Immature natural killer cell (primary cell): ENCODE data around the gene CACNG4. TPM values are rescaled to one million over a fixed set of nuclear protein-coding genes. Genes with fewer than 3 reads are reported as not detected.

Experiments
- DNase-seq, 3 donors: peaks; one replicate each; pipeline ENCODE4 v3.0.0; 2022; ENCODE audit warnings: mixed read lengths in 1 of 3
- H3K27ac Mint-ChIP-seq, 6 donors: one replicate each; pipeline ENCODE4 v1.8.0; 2020; ENCODE audit warnings: mixed read lengths in 6 of 6, mild to moderate bottlenecking in 5 of 6, inconsistent platforms in 4 of 6, moderate library complexity in 3 of 6
- H3K27me3 Mint-ChIP-seq, 3 donors: one replicate each; pipeline ENCODE4 v1.8.0; 2020 to 2021; ENCODE audit warnings: low read depth in 3 of 3, mild to moderate bottlenecking in 3 of 3, mixed read lengths in 3 of 3, moderate library complexity in 3 of 3, inconsistent platforms in 1 of 3
- H3K36me3 Mint-ChIP-seq, 3 donors: one replicate each; pipeline ENCODE4 v1.8.0; 2020; ENCODE audit warnings: mixed read lengths in 3 of 3, inconsistent platforms in 2 of 3, mild to moderate bottlenecking in 2 of 3
- H3K4me1 Mint-ChIP-seq, 2 donors: one replicate each; pipeline ENCODE4 v1.8.0; 2020; ENCODE audit warnings: inconsistent platforms in 2 of 2, mild to moderate bottlenecking in 2 of 2, mixed read lengths in 2 of 2, moderate library complexity in 1 of 2
- H3K4me3 Mint-ChIP-seq, 5 donors: one replicate each; pipeline ENCODE4 v1.8.0; 2020; ENCODE audit warnings: mild to moderate bottlenecking in 5 of 5, mixed read lengths in 5 of 5, inconsistent platforms in 3 of 5, moderate library complexity in 3 of 5
- H3K9me3 Mint-ChIP-seq, 6 donors: one replicate each; pipeline ENCODE4 v1.8.0; 2020; ENCODE audit warnings: mild to moderate bottlenecking in 6 of 6, mixed read lengths in 6 of 6, inconsistent platforms in 4 of 6, moderate library complexity in 3 of 6
- polyA plus RNA-seq, 3 donors: library from polyadenylated mRNA; unstranded; fragments of 300-500 nt; fragmentation: Illumina TruSeq; gene quantifications; one replicate each; pipeline ENCODE4 v1.2.3, GENCODE V29; 2021

CACNG4 gene
- polyA plus RNA-seq, 3 donors from 2014 or later = not detected

- H3K36me3 Mint-ChIP-seq = peaks cover 6 to 8% (median 7%) of the 10 kb centered on the region in 3 donors
- H3K27ac Mint-ChIP-seq = no peak overlapping the region
- peaks cover 0 to 2% (median 0%) of the 10 kb centered on the region in 3 donors for H3K27me3 Mint-ChIP-seq
- DNase-seq = no peak
- H3K9me3 Mint-ChIP-seq = peaks cover 0 to 2% (median 0%) of the 10 kb centered on the region in 6 donors
- H3K4me1 Mint-ChIP-seq = no peaks in the 10 kb centered on the region
- H3K4me3 Mint-ChIP-seq = no peak overlapping the region
Measured at GRCh38 chr17:67054608-67055007, 90.1 kb downstream of the CACNG4 start.

GRCh38 chr17:67055041-67055443 is 90.5 kb downstream of the CACNG4 start:
- Mint-ChIP-seq H3K4me3 (no peak overlapping the region), H3K36me3 (peaks cover 4 to 7% (median 5%) of the 10 kb centered on the region in 3 donors), H3K27ac (no peak overlapping the region)

GRCh38 chr17:67055811-67056745 is 91.6 kb downstream of the CACNG4 start:
- Mint-ChIP-seq H3K36me3 (peaks cover 5 to 12% (median 11%) of the 10 kb centered on the region in 3 donors), H3K4me3 (no peak overlapping the region), H3K27me3 (peaks cover 0 to 2% (median 2%) of the 10 kb centered on the region in 3 donors), H3K9me3 (no peaks in the 10 kb centered on the region), H3K27ac (no peak overlapping the region), H3K4me1 (no peaks in the 10 kb centered on the region)
- no peak for DNase-seq

More at GRCh38 chr17:67055041-67055443, 90.5 kb downstream of the CACNG4 start:
- Mint-ChIP-seq H3K27me3 (peaks cover 0 to 2% (median 0%) of the 10 kb centered on the region in 3 donors), H3K9me3 (no peaks in the 10 kb centered on the region), H3K4me1 (no peaks in the 10 kb centered on the region)
- no peak for DNase-seq

GRCh38 chr17:67056746-67057490 is 92.4 kb downstream of the CACNG4 start:
- Mint-ChIP-seq H3K4me3 (no peak overlapping the region), H3K27me3 (peaks cover 0 to 2% (median 2%) of the 10 kb centered on the region in 3 donors), H3K27ac (no peak overlapping the region), H3K9me3 (no peaks in the 10 kb centered on the region), H3K36me3 (peaks cover 5 to 16% (median 12%) of the 10 kb centered on the region in 3 donors), H3K4me1 (no peaks in the 10 kb centered on the region)
- DNase-seq = no peak

- no peaks in the 10 kb centered on the region for H3K4me1 Mint-ChIP-seq
- H3K9me3 Mint-ChIP-seq = no peaks in the 10 kb centered on the region
- no peak overlapping the region for H3K27ac Mint-ChIP-seq
- H3K27me3 Mint-ChIP-seq = peaks cover 2 to 4% (median 2%) of the 10 kb centered on the region in 3 donors
- no peak overlapping the region for H3K4me3 Mint-ChIP-seq
- no peak for DNase-seq
- peaks cover 5 to 16% (median 12%) of the 10 kb centered on the region in 3 donors for H3K36me3 Mint-ChIP-seq
Measured at GRCh38 chr17:67058036-67058435, 93.5 kb downstream of the CACNG4 start.

DNA sequence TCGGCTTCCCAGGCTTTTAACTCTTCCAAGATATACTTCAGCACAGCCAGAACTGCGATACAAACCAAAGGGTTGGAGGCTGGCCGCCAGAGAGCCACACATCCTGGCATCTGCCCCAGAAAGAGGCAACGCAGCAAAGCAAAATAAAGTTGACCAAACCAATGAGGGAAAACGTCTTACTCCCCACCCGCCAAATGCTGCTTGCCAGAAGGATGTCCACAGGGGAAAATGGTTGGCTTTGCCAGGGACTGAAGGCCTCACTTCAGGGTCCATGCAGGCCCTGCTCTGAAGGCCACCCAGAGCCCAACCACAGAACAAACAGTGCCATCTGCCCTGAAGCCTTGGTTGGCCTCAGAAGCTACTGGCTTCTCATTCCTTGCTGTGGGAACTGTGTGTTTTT is 94.9 kb downstream of the CACNG4 start:
- Mint-ChIP-seq H3K36me3 (peaks cover 5 to 21% (median 12%) of the 10 kb centered on the region in 3 donors), H3K9me3 (no peaks in the 10 kb centered on the region), H3K4me3 (no peak overlapping the region), H3K27me3 (peaks cover 2 to 7% (median 2%) of the 10 kb centered on the region in 3 donors), H3K4me1 (no peaks in the 10 kb centered on the region), H3K27ac (no peak overlapping the region)
- no peak for DNase-seq

GRCh38 chr17:67063141-67063540 is 98.6 kb downstream of the CACNG4 start:
- Mint-ChIP-seq H3K27ac (no peak overlapping the region), H3K4me3 (no peak overlapping the region), H3K9me3 (no peaks in the 10 kb centered on the region), H3K4me1 (peaks cover 0 to 2% of the 10 kb centered on the region in 2 donors), H3K36me3 (peaks cover under 1 to 17% (median 7%) of the 10 kb centered on the region in 3 donors), H3K27me3 (peaks cover 0 to 7% (median 3%) of the 10 kb centered on the region in 3 donors)
- DNase-seq = no peak

GRCh38 chr17:67066717-67067116 is 102.2 kb downstream of the CACNG4 start:
- peak overlapping the region in 1 of 6 donors; percentile 17 for H3K27ac Mint-ChIP-seq
- H3K27me3 Mint-ChIP-seq = peaks cover 0 to 8% (median 5%) of the 10 kb centered on the region in 3 donors
- peaks cover 2 to 12% of the 10 kb centered on the region in 2 donors for H3K4me1 Mint-ChIP-seq
- H3K9me3 Mint-ChIP-seq = no peaks in the 10 kb centered on the region
- peaks cover 0 to 10% (median 0%) of the 10 kb centered on the region in 3 donors for H3K36me3 Mint-ChIP-seq
- no peak for DNase-seq
- H3K4me3 Mint-ChIP-seq = no peak overlapping the region

DNA sequence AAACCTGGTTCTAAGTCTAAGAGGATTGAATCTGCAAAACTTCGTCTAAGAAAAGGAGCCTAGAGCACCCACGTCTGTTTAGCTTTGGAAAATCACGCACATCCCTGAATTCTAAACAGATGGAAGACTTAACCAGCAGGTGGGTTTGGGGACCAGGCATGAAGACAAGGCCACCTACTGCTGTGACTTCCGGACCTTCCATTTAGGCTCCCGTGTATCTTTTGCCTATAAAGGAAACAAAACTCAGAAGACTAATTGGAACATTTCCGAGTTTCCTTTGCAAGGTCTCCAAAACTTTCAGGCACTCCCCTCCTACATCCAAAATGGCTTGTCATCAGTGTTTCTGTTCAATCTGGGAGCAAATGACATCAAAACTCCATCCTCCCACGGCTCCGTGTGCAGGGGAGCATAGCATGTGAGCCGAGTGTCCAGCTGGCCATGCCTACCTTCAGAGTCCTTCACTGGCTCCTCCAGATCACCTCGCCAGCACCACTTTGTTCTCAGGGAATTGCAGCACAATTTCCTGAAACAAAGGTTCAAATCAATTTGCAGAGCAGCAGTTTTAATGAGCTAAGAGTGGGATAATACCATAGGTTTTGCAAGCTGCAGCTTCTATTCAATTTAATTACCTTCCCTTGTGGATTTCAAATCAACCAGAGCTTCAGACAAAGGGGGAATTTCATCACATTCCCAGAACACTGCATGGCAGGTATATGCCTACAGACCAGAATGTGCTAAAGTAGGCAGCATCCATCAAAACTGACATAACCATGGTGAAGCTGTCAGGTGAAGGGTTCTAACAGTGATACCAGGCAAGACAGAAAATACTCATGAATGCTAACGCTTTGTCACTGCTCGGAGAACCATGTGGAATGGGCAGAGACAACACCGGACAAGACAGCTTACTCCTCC is 103.3 kb downstream of the CACNG4 start:
- Mint-ChIP-seq H3K36me3 (peaks cover 0 to 10% (median 0%) of the 10 kb centered on the region in 3 donors), H3K27ac (peak overlapping the region in 3 of 6 donors; percentile 33 to 57 (median 45)), H3K27me3 (peaks cover 0 to 8% (median 3%) of the 10 kb centered on the region in 3 donors)

DNA sequence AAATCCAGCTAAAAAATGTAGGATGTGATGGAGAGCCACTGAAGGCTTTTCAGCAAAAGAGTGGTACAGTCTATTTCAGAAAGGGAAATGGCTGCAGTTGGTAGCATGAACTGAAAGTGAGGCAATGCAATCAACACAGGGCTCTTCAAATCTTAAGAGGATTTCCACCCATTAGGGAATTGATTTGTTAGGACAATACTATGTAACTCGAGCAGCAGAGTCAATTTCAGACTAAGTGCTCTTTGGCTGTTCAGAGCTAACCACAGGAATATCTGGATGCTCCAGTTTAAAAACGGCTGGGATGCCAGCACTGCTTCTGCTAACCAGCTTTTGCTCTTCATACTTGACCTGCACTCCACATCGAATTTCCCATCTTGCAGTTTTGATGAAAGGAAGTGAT is 104.5 kb downstream of the CACNG4 start:
- Mint-ChIP-seq H3K4me1 (peaks cover 2 to 12% of the 10 kb centered on the region in 2 donors), H3K27ac (peak overlapping the region in 2 of 6 donors; percentile 55 to 76), H3K27me3 (peaks cover 0 to 3% (median 3%) of the 10 kb centered on the region in 3 donors), H3K9me3 (no peaks in the 10 kb centered on the region), H3K4me3 (no peak overlapping the region), H3K36me3 (peaks cover 0 to 10% (median 0%) of the 10 kb centered on the region in 3 donors)
- DNase-seq = no peak

More for the DNA sequence above, 103.3 kb downstream of the CACNG4 start:
- no peak for DNase-seq
- no peak overlapping the region for H3K4me3 Mint-ChIP-seq
- peaks cover 2 to 12% of the 10 kb centered on the region in 2 donors for H3K4me1 Mint-ChIP-seq
- no peaks in the 10 kb centered on the region for H3K9me3 Mint-ChIP-seq

GRCh38 chr17:67069603-67070136 is 105.2 kb downstream of the CACNG4 start:
- Mint-ChIP-seq H3K27ac (peak overlapping the region in 1 of 6 donors; percentile 76), H3K27me3 (peaks cover 0 to 3% (median 3%) of the 10 kb centered on the region in 3 donors), H3K9me3 (no peaks in the 10 kb centered on the region), H3K4me3 (no peak overlapping the region), H3K4me1 (peaks cover 2 to 12% of the 10 kb centered on the region in 2 donors), H3K36me3 (peaks cover 0 to 10% (median 0%) of the 10 kb centered on the region in 3 donors)
- DNase-seq = no peak

DNA sequence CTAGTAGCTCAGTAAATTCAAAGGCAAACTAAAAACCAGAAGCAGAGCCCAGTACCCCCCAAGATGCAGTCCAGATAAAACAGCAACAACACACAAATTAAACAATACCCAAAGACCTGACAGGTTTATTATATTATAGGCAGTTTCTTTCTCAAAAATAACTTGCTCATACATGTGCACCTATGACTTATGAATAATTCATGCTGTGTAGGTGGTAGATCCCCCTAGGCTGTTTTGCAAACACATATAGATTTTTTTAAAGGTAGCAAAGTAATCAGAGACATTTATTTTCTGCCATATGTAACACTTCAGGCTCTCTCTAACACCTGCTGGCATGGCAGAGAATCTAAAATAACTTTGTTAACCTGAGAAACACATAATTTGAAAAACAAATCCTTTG is 107.1 kb downstream of the CACNG4 start:
- H3K9me3 Mint-ChIP-seq = no peaks in the 10 kb centered on the region
- peaks cover 0 to 3% (median 2%) of the 10 kb centered on the region in 3 donors for H3K27me3 Mint-ChIP-seq
- H3K36me3 Mint-ChIP-seq = peaks cover 0 to 15% (median 7%) of the 10 kb centered on the region in 3 donors
- DNase-seq = no peak
- H3K4me1 Mint-ChIP-seq = peaks cover 2 to 12% of the 10 kb centered on the region in 2 donors
- no peak overlapping the region for H3K4me3 Mint-ChIP-seq
- H3K27ac Mint-ChIP-seq = peak overlapping the region in 1 of 6 donors; percentile 20
